ENCODE data around the gene ELMO1. TPM values are rescaled to one million over a fixed set of nuclear protein-coding genes. Genes with fewer than 3 reads are reported as not detected.

The ELMO1 gene
- total RNA-seq, 1 donor from 2014 or later, result not detected

DNA sequence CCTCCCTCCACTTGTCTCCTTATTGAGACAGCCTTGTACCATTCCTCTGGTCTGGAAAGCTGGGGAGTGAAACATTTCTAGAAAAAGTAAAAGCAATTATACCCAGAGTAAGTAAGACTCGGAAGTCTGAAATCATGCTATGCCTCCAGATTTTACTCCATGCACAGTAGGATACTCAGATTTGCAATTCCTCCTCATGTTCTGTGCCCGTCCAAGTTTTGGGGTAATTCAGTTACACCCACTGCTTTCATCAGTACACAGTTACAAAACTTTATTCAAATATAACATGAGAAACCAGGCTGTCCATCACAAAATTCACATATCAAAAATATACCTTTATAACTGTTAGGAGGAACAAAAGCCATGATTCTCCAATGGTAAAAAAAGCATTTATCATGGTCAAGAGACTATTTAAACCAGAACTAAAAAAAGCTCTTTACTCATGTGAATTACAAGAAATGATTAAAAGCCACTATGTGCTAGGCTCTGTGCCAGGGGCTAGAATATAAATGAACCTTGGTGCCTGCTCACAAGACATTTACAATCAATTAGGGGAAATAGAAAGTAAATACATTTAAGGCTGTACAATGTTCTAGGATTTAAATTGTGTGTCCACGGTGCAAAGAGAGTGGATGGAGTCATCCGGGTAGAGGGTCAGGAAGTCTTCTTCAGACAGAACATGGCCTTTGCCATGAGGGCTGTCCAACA lies 320.2 kb downstream of the ELMO1 start:
- TF ChIP-seq, protein P1, sequence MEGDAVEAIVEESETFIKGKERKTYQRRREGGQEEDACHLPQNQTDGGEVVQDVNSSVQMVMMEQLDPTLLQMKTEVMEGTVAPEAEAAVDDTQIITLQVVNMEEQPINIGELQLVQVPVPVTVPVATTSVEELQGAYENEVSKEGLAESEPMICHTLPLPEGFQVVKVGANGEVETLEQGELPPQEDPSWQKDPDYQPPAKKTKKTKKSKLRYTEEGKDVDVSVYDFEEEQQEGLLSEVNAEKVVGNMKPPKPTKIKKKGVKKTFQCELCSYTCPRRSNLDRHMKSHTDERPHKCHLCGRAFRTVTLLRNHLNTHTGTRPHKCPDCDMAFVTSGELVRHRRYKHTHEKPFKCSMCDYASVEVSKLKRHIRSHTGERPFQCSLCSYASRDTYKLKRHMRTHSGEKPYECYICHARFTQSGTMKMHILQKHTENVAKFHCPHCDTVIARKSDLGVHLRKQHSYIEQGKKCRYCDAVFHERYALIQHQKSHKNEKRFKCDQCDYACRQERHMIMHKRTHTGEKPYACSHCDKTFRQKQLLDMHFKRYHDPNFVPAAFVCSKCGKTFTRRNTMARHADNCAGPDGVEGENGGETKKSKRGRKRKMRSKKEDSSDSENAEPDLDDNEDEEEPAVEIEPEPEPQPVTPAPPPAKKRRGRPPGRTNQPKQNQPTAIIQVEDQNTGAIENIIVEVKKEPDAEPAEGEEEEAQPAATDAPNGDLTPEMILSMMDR (IDR thresholded peaks at IDR 0.05), result no peak
- Mint-ChIP-seq H3K4me3 (ENCODE audit: unreplicated experiment) (no peak overlapping the region), H3K4me1 (ENCODE audit: unreplicated experiment) (no peaks in the 10 kb centered on the region), H3K27ac (ENCODE audit: unreplicated experiment) (no peak overlapping the region), H3K9me3 (ENCODE audit: unreplicated experiment) (peaks cover 4% of the 10 kb centered on the region), H3K27me3 (ENCODE audit: unreplicated experiment) (no peaks in the 10 kb centered on the region), H3K36me3 (ENCODE audit: unreplicated experiment) (no peaks in the 10 kb centered on the region)
- DNase-seq (ENCODE audit: extremely low spot score, unreplicated experiment), result no peak

DNA sequence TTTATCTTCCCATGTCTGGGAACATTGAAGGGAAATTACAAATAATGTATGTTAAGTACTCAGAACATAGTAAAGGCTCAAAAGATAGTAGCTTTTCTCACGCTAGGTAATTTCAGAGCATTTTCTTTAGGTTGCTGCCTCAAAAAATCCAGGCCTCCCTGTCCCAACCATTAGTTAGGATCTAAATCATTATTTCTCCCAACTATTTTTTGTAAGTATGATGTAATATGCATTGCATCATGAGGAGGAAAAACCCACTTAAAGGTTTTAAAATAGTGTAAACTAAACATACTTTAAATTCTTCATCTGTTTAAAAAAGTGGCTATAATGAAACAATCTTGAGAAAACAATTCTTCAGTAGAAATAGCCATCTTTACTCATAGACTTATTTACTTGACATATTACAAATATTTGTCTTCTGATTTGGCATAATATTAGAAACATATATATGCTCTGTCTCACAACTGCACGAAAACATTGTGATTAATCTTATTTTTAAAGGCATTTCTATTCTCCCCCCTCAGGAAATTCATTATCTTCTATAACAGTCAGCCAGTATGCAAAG lies 329.3 kb downstream of the ELMO1 start:
- Mint-ChIP-seq H3K4me1 (ENCODE audit: unreplicated experiment) (peaks cover 9% of the 10 kb centered on the region), H3K9me3 (ENCODE audit: unreplicated experiment) (peaks cover 17% of the 10 kb centered on the region), H3K27me3 (ENCODE audit: unreplicated experiment) (no peaks in the 10 kb centered on the region), H3K36me3 (ENCODE audit: unreplicated experiment) (no peaks in the 10 kb centered on the region), H3K27ac (ENCODE audit: unreplicated experiment) (peak overlapping the region; percentile 11), H3K4me3 (ENCODE audit: unreplicated experiment) (no peak overlapping the region)
- no peak for DNase-seq (ENCODE audit: extremely low spot score, unreplicated experiment)
- TF ChIP-seq, protein P1 (IDR thresholded peaks at IDR 0.05), result no peak

DNA sequence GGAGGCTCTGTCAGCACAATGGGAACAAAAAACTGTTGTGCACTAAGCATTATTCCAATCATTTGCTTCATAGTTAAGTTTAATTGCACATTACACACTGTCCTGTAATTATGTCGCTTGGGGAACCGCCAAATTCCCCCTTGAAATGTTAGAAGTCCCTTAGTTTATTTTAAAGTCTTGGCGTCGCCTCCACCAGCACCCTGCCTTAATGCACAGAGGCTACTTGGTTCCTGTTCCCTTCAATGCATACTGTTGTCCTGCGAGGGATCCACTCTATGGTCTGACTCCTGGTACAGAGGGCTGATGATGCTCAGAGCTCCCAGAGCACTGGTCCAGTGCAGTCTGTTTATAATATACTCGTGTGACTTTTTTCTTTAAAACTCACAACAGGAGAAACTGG lies 330.7 kb downstream of the ELMO1 start:
- no peaks in the 10 kb centered on the region for H3K27me3 Mint-ChIP-seq (ENCODE audit: unreplicated experiment)
- peaks cover 12% of the 10 kb centered on the region for H3K9me3 Mint-ChIP-seq (ENCODE audit: unreplicated experiment)
- H3K27ac Mint-ChIP-seq (ENCODE audit: unreplicated experiment), result no peak overlapping the region
- no peak for DNase-seq (ENCODE audit: extremely low spot score, unreplicated experiment)
- TF ChIP-seq, protein P1 (IDR thresholded peaks at IDR 0.05), result no peak
- H3K36me3 Mint-ChIP-seq (ENCODE audit: unreplicated experiment), result no peaks in the 10 kb centered on the region
- H3K4me1 Mint-ChIP-seq (ENCODE audit: unreplicated experiment), result peaks cover 9% of the 10 kb centered on the region
- H3K4me3 Mint-ChIP-seq (ENCODE audit: unreplicated experiment), result no peak overlapping the region

DNA sequence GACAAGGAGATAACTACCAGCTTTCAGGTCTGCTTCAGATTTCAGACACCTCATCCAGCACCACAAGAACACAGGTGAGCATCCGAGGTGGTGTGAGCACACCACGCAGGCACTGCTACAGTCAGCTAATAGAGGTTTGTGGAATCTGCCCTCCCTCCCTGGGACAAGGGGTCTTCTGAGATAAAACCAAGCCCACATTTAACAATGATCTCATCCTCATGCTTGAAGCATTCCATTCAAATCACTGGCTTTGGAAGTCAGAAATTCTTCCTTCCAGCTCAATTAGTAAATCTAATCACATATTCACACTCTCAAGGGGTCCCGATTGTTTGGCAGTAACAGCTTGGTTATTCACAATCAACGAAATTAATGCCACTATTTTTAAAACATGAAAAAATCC lies 331.4 kb downstream of the ELMO1 start:
- TF ChIP-seq, protein P1 (IDR thresholded peaks at IDR 0.05), result no peak
- peaks cover 9% of the 10 kb centered on the region for H3K4me1 Mint-ChIP-seq (ENCODE audit: unreplicated experiment)
- H3K27me3 Mint-ChIP-seq (ENCODE audit: unreplicated experiment), result no peaks in the 10 kb centered on the region
- peaks cover 9% of the 10 kb centered on the region for H3K9me3 Mint-ChIP-seq (ENCODE audit: unreplicated experiment)
- H3K4me3 Mint-ChIP-seq (ENCODE audit: unreplicated experiment), result no peak overlapping the region
- no peak for DNase-seq (ENCODE audit: extremely low spot score, unreplicated experiment)
- H3K36me3 Mint-ChIP-seq (ENCODE audit: unreplicated experiment), result no peaks in the 10 kb centered on the region
- H3K27ac Mint-ChIP-seq (ENCODE audit: unreplicated experiment), result no peak overlapping the region

DNA sequence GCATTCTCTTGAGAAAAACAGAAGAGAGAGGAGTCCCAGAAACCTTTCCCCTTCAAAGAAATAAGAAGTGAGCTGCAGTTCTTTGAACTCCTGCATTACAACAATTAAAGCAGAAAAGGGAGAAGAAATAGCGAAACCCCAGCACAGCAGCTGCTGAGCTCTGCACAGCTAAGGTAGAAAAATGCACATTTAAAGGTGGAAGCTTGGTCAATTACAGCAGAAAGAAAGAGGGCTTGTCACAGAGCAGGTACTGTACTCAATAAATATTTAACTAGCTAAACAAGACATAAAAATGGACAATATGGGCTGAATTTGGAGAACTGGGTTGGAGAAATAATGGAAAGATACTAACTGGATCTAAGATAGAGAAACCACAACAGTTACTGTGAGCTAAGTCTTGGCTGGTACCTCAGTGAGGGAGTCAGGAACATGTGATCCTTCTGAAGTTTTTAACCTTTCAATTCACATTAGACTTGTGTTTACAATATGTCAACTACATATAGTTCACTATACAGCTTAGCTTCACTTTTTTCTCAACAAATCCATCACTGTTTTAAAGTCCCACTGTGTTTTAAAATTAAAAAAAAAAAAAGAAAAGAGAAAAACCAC lies 332.5 kb downstream of the ELMO1 start:
- DNase-seq (ENCODE audit: extremely low spot score, unreplicated experiment), result no peak
- H3K9me3 Mint-ChIP-seq (ENCODE audit: unreplicated experiment), result peaks cover 9% of the 10 kb centered on the region
- TF ChIP-seq, protein P1 (IDR thresholded peaks at IDR 0.05), result no peak
- H3K4me3 Mint-ChIP-seq (ENCODE audit: unreplicated experiment), result no peak overlapping the region
- no peak overlapping the region for H3K27ac Mint-ChIP-seq (ENCODE audit: unreplicated experiment)
- H3K36me3 Mint-ChIP-seq (ENCODE audit: unreplicated experiment), result no peaks in the 10 kb centered on the region
- peaks cover 9% of the 10 kb centered on the region for H3K4me1 Mint-ChIP-seq (ENCODE audit: unreplicated experiment)
- no peaks in the 10 kb centered on the region for H3K27me3 Mint-ChIP-seq (ENCODE audit: unreplicated experiment)
